A673 (cell line): ENCODE measurements around the gene GLRX3. TPM values are rescaled to one million over a fixed set of nuclear protein-coding genes. Genes with fewer than 3 reads are reported as not detected.

ENCODE experiments used
- BruUV-seq: library from RNA; stranded (reverse); fragments of 400-500 nt; replicated peaks from 2 replicates; lab custom pipeline; 2021; lab: Mats Ljungman, UMichigan
- CTCF ChIA-PET: fragments of 300-600 bp; sonication (Branson Sonifier 250); formaldehyde crosslinking; loops from one replicate; lab custom pipeline; 2022; ENCODE audit warnings: antibody characterized with exemption; lab: Charles Lee
- POLR2A ChIA-PET: fragments of 300-600 bp; sonication (Branson Sonifier 250); formaldehyde crosslinking; loops from one replicate; lab custom pipeline; 2022; ENCODE audit warnings: antibody characterized with exemption; ENCODE audit not compliant: low non-redundant PET; lab: Charles Lee
- DNase-seq: peaks from one replicate; pipeline ENCODE4 v3.0.0-alpha.2; 2015; ENCODE audit warnings: low spot score
- H3K27ac ChIP-seq: fragments of 200-600 bp; sonication (generic); 2 replicates; pipeline ENCODE4 v1.5.1; 2016; ENCODE audit warnings: mixed run types, low read depth, mild to moderate bottlenecking, mixed read lengths, antibody characterized with exemption, low read length; ENCODE audit not compliant: poor library complexity, severe bottlenecking
- H3K27me3 ChIP-seq: fragments of 200-600 bp; sonication (generic); replicated peaks from 2 replicates; pipeline ENCODE4 v1.6.1; 2017; ENCODE audit warnings: mixed run types, low read depth, mild to moderate bottlenecking, mixed read lengths, antibody characterized with exemption, low read length; ENCODE audit not compliant: insufficient read depth, poor library complexity
- H3K36me3 ChIP-seq: fragments of 200-600 bp; sonication (generic); 2 replicates; pipeline ENCODE4 v1.6.1; 2016; ENCODE audit warnings: mixed run types, mild to moderate bottlenecking, mixed read lengths, antibody characterized with exemption, low read length; ENCODE audit not compliant: insufficient read depth, poor library complexity, severe bottlenecking
- H3K4me1 ChIP-seq: fragments of 200-600 bp; sonication (generic); 2 replicates; pipeline ENCODE4 v1.6.1; 2017; ENCODE audit warnings: mixed run types, mild to moderate bottlenecking, mixed read lengths, antibody characterized with exemption, low read length; ENCODE audit not compliant: insufficient read depth, poor library complexity, severe bottlenecking
- H3K4me3 ChIP-seq: fragments of 200-600 bp; sonication (generic); 2 replicates; pipeline ENCODE4 v1.5.1; 2016; ENCODE audit warnings: low read depth, mixed run types, mild to moderate bottlenecking, mixed read lengths, low read length; ENCODE audit not compliant: poor library complexity, severe bottlenecking
- H3K9me3 ChIP-seq: fragments of 200-600 bp; sonication (generic); 2 replicates; pipeline ENCODE4 v1.6.1; 2016; ENCODE audit warnings: mixed run types, low read depth, mild to moderate bottlenecking, mixed read lengths, antibody characterized with exemption, low read length; ENCODE audit not compliant: poor library complexity, severe bottlenecking
- CTCF ChIP-seq: fragments of 300-800, 200-600 bp; sonication (generic); conservative IDR thresholded peaks from 2 replicates; pipeline ENCODE4 v1.5.1; 2017; ENCODE audit warnings: low read depth, mild to moderate bottlenecking, antibody characterized with exemption, low read length, moderate library complexity, mixed read lengths
- EZH2 ChIP-seq: fragments of 200-600 bp; sonication (generic); IDR thresholded peaks from 2 replicates; pipeline ENCODE4 v1.6.1; 2017; ENCODE audit warnings: borderline replicate concordance, low read depth, mild to moderate bottlenecking, mixed read lengths, antibody characterized with exemption, low read length; ENCODE audit not compliant: poor library complexity, severe bottlenecking
- intact Hi-C: fragments of 100-400 bp; cut with micrococcal nuclease; formaldehyde crosslinking; loops from one replicate; pipeline ENCODE4 v1.10.0; 2022; ENCODE audit not compliant: unreplicated experiment
- total RNA-seq: library from RNA; stranded (reverse); gene quantifications from 2 replicates; pipeline ENCODE4 v1.2.3, GENCODE V29; 2021

GLRX3 gene
- total RNA-seq, 1 experiment from 2014 or later = 197 TPM

DNA sequence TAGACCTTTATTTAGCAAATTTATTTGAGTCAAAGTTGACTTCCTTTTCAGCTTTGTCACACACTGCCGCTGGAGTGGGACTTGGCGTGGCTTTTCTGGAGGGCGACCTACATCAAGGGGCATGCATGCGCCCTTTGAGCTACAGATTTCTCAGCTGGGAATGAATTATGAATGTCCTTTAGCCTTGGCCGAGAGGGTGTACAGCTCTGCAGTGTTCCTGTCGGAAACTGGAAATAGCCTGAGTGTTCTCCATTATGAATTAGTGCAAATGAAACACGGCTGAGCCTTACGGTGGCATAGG is 79.7 kb downstream of the GLRX3 start:
- intact Hi-C loops = no loop called here
- Histone ChIP-seq H3K9me3 (no peaks in the 10 kb centered on the region), H3K36me3 (no peaks in the 10 kb centered on the region), H3K4me3 (no peak overlapping the region), H3K4me1 (no peaks in the 10 kb centered on the region), H3K27me3 (no peaks in the 10 kb centered on the region), H3K27ac (no peak overlapping the region)
- no peak for TF ChIP-seq EZH2
- no peak for TF ChIP-seq CTCF
- BruUV-seq = no TSS peak
- ChIA-PET CTCF (no interaction called here), POLR2A (no interaction called here)
- no peak for DNase-seq

GRCh38 chr10:130218181-130218641 is 82.0 kb downstream of the GLRX3 start:
- intact Hi-C loops = no loop called here
- no peak overlapping the region for H3K4me3 ChIP-seq
- CTCF ChIA-PET = no interaction called here
- no peaks in the 10 kb centered on the region for H3K9me3 ChIP-seq
- no peak overlapping the region for H3K27ac ChIP-seq
- no peaks in the 10 kb centered on the region for H3K4me1 ChIP-seq
- POLR2A ChIA-PET = no interaction called here
- no peak for DNase-seq
- no peaks in the 10 kb centered on the region for H3K36me3 ChIP-seq
- BruUV-seq = no TSS peak
- no peaks in the 10 kb centered on the region for H3K27me3 ChIP-seq
- TF ChIP-seq EZH2 (no peak), CTCF (no peak)

GRCh38 chr10:130218936-130219335 is 82.7 kb downstream of the GLRX3 start:
- no peaks in the 10 kb centered on the region for H3K9me3 ChIP-seq
- no peaks in the 10 kb centered on the region for H3K36me3 ChIP-seq
- ChIA-PET CTCF (no interaction called here), POLR2A (no interaction called here)
- H3K4me3 ChIP-seq = no peak overlapping the region
- intact Hi-C loops = no loop called here
- no peak for DNase-seq
- no TSS peak for BruUV-seq
- no peaks in the 10 kb centered on the region for H3K27me3 ChIP-seq
- TF ChIP-seq EZH2 (no peak), CTCF (no peak)
- no peak overlapping the region for H3K27ac ChIP-seq
- H3K4me1 ChIP-seq = no peaks in the 10 kb centered on the region
